A172 (cell line): ENCODE measurements around the gene TSSK3. TPM values are rescaled to one million over a fixed set of nuclear protein-coding genes. Genes with fewer than 3 reads are reported as not detected.
"Not testable (repeated sequence)": the region's sequence is repeated elsewhere in the genome, so short reads cannot be mapped to it uniquely, and the experiment has no call there.

ENCODE experiments used
- DNase-seq: peaks from one replicate; pipeline ENCODE4 v3.0.0-alpha.2; 2015; ENCODE audit warnings: low spot score
- total RNA-seq: library from RNA; depleted of rRNA; stranded (reverse); fragments of >200 nt; shearing (Covaris generic); gene quantifications from 2 replicates; pipeline ENCODE4 v1.2.3, GENCODE V29; 2014

Gene TSSK3
- total RNA-seq, 1 experiment from 2014 or later: 0.24 TPM

DNA sequence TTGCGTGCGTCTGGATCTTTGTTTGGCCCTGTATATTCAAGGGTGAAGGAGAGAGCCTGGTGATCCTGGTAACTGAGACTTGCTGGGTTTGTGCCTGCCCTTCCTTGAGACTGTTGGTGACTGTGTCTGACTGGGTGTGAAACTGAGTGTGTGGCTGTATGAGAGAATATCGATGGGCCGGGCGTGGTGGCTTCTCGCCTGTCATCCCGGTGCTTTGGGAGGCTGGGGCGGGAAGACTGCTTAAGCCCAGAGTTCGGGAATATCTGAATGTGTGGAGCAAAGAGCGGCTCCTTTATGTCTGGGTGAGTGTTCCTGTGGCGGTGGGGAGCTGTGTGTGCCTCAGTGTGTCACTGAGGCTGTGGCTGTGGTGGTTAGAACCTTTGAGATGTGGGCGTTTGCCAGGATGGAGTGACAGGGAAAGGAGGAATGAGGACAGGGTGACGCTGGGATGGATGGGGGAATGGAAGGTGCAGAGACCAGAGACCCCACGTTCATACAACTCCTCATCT lies 23.6 kb upstream of the TSSK3 start:
- no peak for DNase-seq

DNA sequence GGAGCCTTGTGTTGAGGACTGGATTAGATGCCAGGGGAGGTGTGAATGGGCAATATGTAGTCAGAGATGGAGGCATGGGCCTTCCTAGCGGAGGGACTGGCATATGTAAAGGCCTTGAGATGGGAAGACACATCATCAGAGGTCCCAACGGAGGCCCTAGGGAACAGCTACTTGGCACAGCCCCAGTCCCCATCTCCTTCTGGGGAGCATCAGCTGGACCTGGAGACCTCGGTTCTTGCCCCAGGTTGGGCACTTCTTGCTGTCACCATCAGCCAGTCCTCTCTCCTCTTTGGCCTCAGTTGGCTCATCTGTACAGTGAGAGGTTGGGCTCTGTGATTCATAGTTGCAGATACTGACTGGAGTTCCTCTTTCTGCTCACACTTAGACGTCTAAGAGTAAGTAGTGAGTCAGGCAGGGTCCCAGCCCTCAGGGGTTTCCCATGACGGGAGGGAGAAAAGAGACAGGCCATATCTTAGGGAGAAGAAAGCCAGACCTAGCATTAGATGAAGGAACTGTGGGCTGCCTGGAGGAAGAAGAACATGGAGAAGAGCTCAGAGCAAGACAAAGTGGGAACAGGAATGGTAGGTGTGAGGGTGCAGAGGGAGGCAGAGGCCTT lies 22.9 kb upstream of the TSSK3 start:
- no peak for DNase-seq

- no peak for DNase-seq
Measured at GRCh38 chr1:32341186-32341757, 21.1 kb upstream of the TSSK3 start.

DNA sequence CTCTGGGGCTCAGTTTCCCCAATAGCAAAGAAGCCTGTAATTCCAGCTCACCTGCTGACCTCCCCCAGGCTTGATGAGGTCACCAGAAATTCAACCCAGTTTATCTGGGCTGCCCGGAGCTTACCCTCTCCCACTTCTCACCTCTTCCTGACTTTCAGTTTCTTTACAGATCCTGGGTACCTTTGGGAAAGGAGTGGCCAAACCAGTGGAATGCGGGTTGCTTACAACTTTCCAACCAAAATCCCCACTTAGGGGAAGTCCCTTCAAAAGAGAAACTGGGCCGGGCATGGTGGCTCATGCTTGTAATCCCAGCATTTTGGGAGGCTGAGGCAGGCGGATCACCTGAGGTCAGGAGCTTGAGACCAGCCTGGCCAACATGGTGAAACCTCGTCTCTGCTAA lies 20.4 kb upstream of the TSSK3 start:
- no peak for DNase-seq

DNA sequence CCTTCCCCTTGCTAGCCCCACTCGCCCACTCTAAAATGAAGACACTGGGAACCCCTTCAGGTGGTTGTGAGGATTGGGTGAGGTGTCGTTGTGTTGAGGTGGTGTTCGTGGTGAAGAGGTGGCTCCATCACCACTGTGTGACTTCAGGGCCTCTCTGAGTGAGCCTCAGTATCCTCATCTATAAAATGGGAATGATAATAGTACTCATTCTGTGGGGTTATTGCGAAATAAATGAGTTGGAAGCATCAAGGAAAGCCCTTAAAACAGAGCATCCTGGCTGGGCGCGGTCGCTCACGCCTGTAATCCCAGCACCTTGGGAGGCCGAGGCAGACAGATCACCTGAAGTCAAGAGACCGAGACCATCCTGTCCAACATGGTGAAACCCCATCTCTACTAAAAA lies 19.6 kb upstream of the TSSK3 start:
- no peak for DNase-seq

DNA sequence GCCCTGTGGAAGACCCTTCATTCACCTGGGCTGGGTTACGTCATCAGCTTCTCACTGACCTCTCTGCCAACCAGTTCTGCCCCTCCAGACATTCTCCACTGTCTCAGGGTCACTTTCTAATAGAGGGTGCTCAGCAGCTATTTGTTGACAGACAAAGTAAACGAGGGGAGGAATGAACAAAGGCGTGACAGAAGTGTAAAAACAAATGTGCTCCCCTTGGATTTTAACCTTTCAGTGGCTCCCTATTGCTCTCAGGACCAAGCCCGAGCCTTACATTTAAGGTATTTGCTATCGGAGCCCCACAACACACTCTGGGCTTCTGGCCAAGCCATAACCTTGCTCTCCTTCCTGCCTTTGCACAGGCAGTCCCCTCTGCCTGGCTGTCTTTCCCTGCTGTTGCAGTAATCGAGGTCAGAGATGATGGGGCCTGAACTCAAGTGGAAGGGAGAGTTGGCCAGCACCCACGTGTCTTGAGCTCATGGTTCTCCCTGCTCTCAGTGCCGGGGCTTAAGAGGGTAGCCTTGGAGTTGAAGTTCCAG lies 17.0 kb upstream of the TSSK3 start:
- no peak for DNase-seq

- no peak for DNase-seq
Measured at GRCh38 chr1:32346532-32347157, 15.7 kb upstream of the TSSK3 start.

DNA sequence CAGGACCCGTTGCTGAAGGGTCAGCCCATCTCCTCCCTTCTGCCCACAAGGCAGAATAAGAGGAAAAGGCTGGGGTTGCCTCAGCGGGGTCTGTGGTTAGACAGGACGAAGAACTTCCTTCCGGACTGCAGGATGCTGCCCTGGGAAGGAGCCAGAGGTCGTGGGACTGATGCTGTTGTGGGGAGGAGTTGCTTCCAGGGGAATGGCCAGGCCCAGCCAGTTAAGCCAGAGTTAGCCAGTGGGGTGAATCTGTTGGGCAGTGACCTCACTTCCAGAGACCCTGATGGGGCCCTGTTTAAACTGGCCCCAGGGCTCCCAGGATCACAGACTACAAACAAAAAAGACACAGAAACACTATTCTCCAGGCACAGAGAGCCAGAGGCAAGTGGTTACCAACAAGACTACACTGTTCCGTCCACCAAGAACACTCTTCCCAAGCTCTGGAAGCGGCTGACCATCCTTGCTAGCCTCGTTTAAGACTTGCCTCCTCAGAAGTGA lies 13.1 kb upstream of the TSSK3 start:
- DNase-seq: peak; percentile 61

DNA sequence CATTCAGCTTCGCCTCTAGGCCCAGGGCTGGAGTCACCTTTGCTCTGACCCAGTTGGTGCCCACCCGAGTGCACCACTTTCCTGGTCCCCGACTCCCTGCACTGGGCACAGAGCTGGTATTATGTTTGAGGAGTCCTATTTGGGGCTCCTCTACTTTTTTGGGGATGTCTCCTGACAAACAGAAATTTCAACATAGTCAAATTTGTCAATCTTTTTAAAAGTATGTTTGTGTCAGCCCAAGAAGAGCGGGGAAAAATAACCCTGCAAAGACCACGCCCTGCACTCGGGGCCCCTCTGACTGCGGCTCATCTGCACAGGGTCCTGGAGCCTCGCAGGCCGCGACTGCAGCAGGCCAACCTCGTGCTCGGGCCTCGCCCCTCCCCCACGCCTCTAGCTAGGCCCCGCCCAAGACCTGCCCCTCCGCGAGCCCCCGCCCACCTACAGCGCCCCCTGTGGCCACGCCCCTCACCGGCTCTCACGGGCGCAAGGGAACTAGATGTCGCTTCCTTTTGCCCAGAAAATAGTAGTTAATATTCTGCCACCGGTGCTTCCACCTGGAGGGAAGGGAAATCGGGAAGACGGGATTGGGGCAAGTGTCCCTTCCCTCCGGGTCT lies 11.4 kb upstream of the TSSK3 start:
- no peak for DNase-seq

DNA sequence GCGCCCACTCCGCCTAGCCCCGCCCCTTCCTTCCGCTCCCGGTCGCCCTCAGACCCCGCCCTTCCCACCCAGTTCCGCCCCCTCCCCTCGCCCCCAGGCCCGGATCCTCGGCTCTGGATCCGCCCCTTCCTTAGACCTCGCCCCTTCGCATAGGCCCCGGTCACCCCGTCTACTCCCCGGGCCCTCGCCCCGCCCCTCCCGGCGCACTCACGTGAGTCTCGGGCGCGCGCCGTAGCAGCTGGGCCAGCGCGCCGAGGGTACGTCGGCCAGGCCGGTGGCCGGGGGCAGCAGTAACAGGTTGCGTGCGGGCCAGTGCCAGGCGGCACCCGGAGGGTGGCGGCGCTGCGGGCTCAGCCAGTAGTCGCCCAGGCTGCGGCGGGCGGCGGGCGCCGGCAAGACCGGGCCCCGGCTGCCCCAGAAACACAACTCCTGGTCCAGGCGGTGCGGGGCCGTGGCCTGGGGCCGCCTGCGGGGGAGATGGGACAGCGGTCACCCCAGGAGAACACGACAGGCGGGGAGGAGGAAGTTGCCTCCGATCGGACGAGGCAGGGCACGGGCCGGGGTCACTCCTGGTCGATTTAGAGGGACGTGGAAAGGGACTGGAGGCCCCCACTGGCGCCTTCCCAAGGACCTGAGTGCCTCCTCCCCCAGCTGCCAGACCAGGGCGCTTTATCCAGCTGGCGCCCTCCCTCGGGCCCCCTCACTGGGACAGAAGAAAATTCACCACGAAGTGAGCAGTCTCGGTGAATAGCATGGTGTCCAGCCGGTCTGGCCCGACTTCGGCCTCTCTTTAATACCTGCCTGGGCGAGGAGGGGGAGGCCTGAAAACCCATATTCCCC lies 10.7 kb upstream of the TSSK3 start:
- peak; percentile 70 for DNase-seq

DNA sequence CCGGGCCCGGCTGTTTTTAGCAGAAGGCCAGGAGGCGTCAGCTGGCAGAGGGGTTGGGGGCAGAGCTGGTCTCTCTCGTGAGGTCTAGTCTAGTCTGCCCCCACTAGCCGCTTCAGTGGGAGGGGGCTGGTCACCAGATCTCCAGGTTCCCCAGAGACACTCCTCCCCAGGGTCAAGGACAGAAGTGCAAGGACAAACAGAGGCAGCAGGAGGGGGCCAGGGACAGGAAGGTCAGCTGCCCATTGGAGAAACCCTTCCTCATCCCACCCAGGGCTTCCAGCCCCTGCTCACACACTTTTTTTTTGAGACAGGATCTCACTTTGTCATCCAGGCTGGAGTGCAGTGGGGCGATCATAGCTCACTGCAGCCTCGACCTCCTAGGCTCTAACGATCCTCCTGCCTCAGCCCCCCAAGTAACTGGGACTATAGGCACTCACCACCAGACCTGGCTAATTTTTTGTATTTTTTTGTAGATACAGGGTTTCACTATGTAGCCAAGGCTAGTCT lies 10.0 kb upstream of the TSSK3 start:
- no peak for DNase-seq

- no peak for DNase-seq
Measured at GRCh38 chr1:32352831-32353383, 9.4 kb upstream of the TSSK3 start.

- no peak for DNase-seq
Measured at GRCh38 chr1:32353431-32353830, 8.9 kb upstream of the TSSK3 start.

DNA sequence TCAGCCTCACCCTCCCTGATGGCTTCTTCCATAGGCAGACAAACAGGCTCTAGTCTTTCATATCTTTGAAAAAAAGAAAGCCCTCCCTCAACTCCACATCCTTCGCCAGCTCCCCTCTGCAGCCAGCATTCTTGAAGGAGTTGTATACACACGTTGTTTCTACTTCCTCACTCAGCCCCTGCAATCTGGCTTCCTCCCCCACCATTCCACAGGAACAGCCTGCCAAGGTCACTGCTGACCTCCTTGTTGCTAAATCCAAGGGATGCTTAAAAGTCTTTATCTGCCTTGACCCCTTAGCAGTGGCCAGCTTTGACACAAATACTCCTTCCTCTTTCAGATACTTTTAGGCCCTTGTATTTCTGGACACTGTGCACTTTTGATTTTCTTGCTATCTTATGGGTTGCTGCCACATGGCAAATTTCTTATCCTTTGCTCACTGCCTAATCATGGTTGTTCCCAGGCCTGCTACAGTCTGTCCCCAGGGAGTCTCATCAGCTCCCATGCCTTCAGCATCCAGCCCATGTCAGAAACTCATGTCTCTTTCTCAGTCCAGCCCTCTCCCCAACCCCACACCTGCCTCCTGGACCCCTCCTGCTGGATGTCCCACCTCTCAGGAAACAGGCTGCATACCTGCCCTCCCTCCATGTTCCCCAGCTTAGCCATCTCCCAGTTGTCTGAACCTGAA lies 8.3 kb upstream of the TSSK3 start:
- no peak for DNase-seq

DNA sequence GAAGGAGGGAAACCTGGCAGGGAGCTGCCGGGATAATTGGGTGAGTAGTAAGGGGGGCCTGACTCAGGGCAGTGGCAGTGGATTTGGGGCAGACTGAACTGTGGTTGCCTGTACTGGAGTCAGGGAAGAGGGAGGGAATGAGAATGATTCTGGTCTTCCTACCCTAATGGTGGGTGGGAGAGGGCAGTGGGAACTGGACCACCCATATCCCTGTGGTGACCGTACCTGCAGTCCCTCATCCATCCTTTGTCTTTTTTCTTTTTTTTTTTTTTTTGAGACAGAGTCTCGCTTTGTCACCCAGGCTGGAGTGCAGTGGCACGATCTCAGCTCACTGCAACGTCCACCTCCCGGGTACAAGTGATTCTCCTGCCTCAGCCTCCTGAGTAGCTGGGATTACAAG lies 6.6 kb upstream of the TSSK3 start:
- DNase-seq: not testable (repeated sequence)

- no peak for DNase-seq
Measured at GRCh38 chr1:32356478-32356877, 5.9 kb upstream of the TSSK3 start.

DNA sequence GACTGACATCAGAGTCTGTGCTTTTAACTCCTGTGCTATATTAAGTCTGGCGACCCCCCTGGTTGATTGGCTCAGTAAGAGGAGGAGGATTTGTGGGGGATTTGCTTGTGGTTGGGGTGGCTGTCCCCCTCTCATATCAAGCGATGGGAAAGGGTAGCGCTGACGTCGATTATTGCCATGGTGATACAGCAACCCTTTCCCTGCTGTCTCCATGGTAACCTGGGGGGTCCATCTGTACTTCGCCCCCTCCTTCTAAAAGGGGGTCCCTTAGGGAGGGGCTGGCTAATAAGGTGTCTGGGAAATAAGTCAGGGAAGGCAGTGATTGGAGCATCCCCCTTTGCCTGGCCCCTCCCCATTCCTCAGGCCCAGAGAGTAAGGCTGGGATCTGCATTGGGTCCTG lies 4.7 kb upstream of the TSSK3 start:
- DNase-seq: no peak

DNA sequence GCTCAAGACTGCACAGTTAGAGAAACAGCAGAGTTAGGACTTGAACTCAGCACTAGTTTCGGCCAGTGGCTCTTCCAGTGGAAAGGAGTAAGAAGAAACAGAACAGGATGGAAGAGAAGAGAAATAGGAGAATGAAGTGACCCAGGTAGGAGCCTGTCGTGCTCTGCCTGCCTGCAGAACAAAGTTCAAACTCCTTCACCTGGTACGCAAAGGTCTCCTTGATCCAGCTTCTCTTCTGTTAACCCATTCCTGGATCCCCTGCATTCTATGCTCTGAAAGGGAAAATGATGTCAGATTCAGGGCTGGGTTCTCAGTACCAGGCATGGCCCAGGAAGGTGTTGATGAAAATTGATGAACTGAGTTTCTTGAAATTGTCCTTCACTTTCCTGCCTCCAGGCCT lies 3.9 kb upstream of the TSSK3 start:
- DNase-seq: no peak

- no peak for DNase-seq
Measured at GRCh38 chr1:32361308-32361673, 1.0 kb upstream of the TSSK3 start.

- no peak for DNase-seq
Measured at GRCh38 chr1:32361674-32362473, 465 bp upstream of the TSSK3 start.
